Measurements from ENCODE around the gene AGK. TPM values are rescaled to one million over a fixed set of nuclear protein-coding genes. Genes with fewer than 3 reads are reported as not detected.

Gene AGK
- total RNA-seq, 1 experiment from 2014 or later: 44.1 TPM

DNA sequence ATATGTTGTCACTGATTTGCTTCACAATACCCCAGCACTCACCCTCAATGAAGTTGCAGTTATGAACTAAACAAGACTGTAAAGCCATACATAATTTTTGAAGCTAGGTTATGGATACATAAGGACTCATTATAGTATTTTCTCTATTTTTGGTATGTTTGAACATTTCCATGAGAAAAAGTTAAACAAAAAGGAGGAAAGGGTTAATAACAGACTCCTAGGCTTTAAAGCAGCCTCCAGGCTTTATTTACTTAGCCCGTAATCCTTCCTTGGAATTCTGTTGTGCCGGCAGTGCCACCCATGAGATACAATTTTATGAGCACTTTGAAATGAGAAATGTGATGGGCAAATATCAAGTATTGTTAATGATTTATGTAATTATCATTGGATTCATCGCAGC, 152.9 kb downstream of the AGK start:
- Histone ChIP-seq H3K36me3 (ENCODE audit: low read depth) (no peaks in the 10 kb centered on the region), H2AFZ (no peak overlapping the region), H3K4me1 (replicated peaks; ENCODE audit: insufficient read depth) (peaks cover 14% of the 10 kb centered on the region), H3K9me2 (ENCODE audit: insufficient read depth) (no peaks in the 10 kb centered on the region), H3K4me3 (no peak overlapping the region), H3K4me2 (no peak overlapping the region), H3K27ac (no peak overlapping the region), H3K27me3 (ENCODE audit: insufficient read depth, low read depth) (no peaks in the 10 kb centered on the region), H3K9me3 (ENCODE audit: insufficient read depth, low read depth) (no peaks in the 10 kb centered on the region), H4K20me1 (ENCODE audit: insufficient read depth) (no peaks in the 10 kb centered on the region), H3F3A (ENCODE audit: insufficient read depth, low read depth) (peaks cover 8% of the 10 kb centered on the region; the same call in 1 of the 2 replicates), H3K79me2 (ENCODE audit: low read depth) (peaks cover 14% of the 10 kb centered on the region; the same call in 1 of the 2 replicates)
- DNase-seq: no peak
- no TSS peak for BruUV-seq (replicated peaks)
- ChIA-PET POLR2A (ENCODE audit: unreplicated experiment) (no interaction called here), CTCF (no interaction called here)
- TF ChIP-seq CTCF (conservative IDR thresholded peaks at IDR 0.05) (no peak), EZH2 (IDR thresholded peaks at IDR 0.05; ENCODE audit: low read depth) (no peak)
- intact Hi-C loops (cut with micrococcal nuclease; ENCODE audit: unreplicated experiment): no loop called here

DNA sequence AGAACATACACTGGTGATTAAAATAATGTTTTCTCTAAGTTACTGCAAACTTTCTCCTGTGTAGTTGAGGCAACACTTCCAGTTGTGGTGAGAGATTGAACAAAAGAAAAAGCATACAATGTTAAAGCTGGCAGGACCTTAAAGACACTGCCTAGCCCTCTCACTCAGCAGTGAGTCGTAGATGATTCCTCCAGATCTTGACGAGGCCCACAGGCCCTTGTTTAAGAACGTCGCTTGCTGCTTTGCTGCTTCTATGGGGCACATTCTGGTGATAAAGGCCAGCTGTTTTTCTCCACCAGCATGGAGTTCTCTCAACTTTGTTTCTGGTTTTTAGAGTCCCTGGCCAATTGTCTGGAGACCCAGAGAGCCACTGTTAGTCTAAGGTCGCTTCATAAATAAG, 153.5 kb downstream of the AGK start:
- TF ChIP-seq EZH2 (IDR thresholded peaks at IDR 0.05; ENCODE audit: low read depth) (no peak), CTCF (conservative IDR thresholded peaks at IDR 0.05) (no peak)
- DNase-seq: no peak
- no TSS peak for BruUV-seq (replicated peaks)
- Histone ChIP-seq H3K27ac (no peak overlapping the region), H3K27me3 (ENCODE audit: insufficient read depth, low read depth) (no peaks in the 10 kb centered on the region), H3K4me2 (no peak overlapping the region), H3K4me3 (no peak overlapping the region), H2AFZ (no peak overlapping the region), H3K79me2 (ENCODE audit: low read depth) (peaks cover 11% of the 10 kb centered on the region; the same call in 1 of the 2 replicates), H3K36me3 (ENCODE audit: low read depth) (no peaks in the 10 kb centered on the region), H3K4me1 (replicated peaks; ENCODE audit: insufficient read depth) (peaks cover 14% of the 10 kb centered on the region), H3F3A (ENCODE audit: insufficient read depth, low read depth) (peaks cover 8% of the 10 kb centered on the region; the same call in 1 of the 2 replicates), H3K9me3 (ENCODE audit: insufficient read depth, low read depth) (no peaks in the 10 kb centered on the region), H4K20me1 (ENCODE audit: insufficient read depth) (no peaks in the 10 kb centered on the region), H3K9me2 (ENCODE audit: insufficient read depth) (no peaks in the 10 kb centered on the region)
- CTCF ChIA-PET: no interaction called here
- POLR2A ChIA-PET (ENCODE audit: unreplicated experiment): no interaction called here
- intact Hi-C loops (cut with micrococcal nuclease; ENCODE audit: unreplicated experiment): no loop called here

Other genes with a start within 250 kb of the AGK start
- 49.4 and 55.6 TPM in 2 replicates for gene DENND11, start 150.8 kb downstream of the AGK start, total RNA-seq (2021)
- gene WEE2, start 156.9 kb downstream of the AGK start, total RNA-seq (2021): not detected in 2 replicates
- 150 and 193 TPM in 2 replicates for gene SSBP1, start 186.9 kb downstream of the AGK start, total RNA-seq (2021)
- gene TAS2R3, start 212.7 kb downstream of the AGK start, total RNA-seq (2021): 2.0 and 2.3 TPM in 2 replicates
- gene TAS2R4, start 225.3 kb downstream of the AGK start, total RNA-seq (2021): 0.65 and 1.4 TPM in 2 replicates
- gene TAS2R5, start 238.8 kb downstream of the AGK start, total RNA-seq (2021): 1.1 and 2.1 TPM in 2 replicates

Data from PC-9 (cell line).